Measurements from ENCODE around the gene IL17REL.
A peak's percentile ranks its signal among the peaks of the same experiment; 100 is the strongest.
"Not testable (repeated sequence)": the region's sequence is repeated elsewhere in the genome, so short reads cannot be mapped to it uniquely, and the experiment has no call there.

IL17REL gene

GRCh38 chr22:49951000-49951677, 61.4 kb downstream of the IL17REL start:
- Mint-ChIP-seq H3K4me1 (ENCODE audit: low read depth) (peaks cover 3% of the 10 kb centered on the region), H3K4me3 (no peak overlapping the region), H3K27me3 (no peaks in the 10 kb centered on the region), H3K9me3 (ENCODE audit: low read depth) (no peaks in the 10 kb centered on the region), H3K27ac (no peak overlapping the region), H3K36me3 (no peaks in the 10 kb centered on the region)

GRCh38 chr22:49950396-49950994, 62.1 kb downstream of the IL17REL start:
- H3K4me1 Mint-ChIP-seq (ENCODE audit: low read depth) = peaks cover 9% of the 10 kb centered on the region
- H3K4me3 Mint-ChIP-seq = no peak overlapping the region
- no peaks in the 10 kb centered on the region for H3K27me3 Mint-ChIP-seq
- H3K9me3 Mint-ChIP-seq (ENCODE audit: low read depth) = no peaks in the 10 kb centered on the region
- H3K27ac Mint-ChIP-seq = no peak overlapping the region
- H3K36me3 Mint-ChIP-seq = no peaks in the 10 kb centered on the region

- Mint-ChIP-seq H3K9me3 (ENCODE audit: low read depth) (no peaks in the 10 kb centered on the region), H3K36me3 (no peaks in the 10 kb centered on the region), H3K4me3 (no peak overlapping the region), H3K4me1 (ENCODE audit: low read depth) (peaks cover 11% of the 10 kb centered on the region), H3K27ac (no peak overlapping the region), H3K27me3 (no peaks in the 10 kb centered on the region)
Measured at GRCh38 chr22:49949914-49950292, 62.7 kb downstream of the IL17REL start.

- Mint-ChIP-seq H3K27ac (no peak overlapping the region), H3K36me3 (no peaks in the 10 kb centered on the region), H3K27me3 (no peaks in the 10 kb centered on the region), H3K9me3 (ENCODE audit: low read depth) (no peaks in the 10 kb centered on the region), H3K4me1 (ENCODE audit: low read depth) (peaks cover 11% of the 10 kb centered on the region), H3K4me3 (no peak overlapping the region)
Measured at GRCh38 chr22:49948958-49949913, 63.3 kb downstream of the IL17REL start.

- Mint-ChIP-seq H3K4me3 (no peak overlapping the region), H3K27me3 (no peaks in the 10 kb centered on the region), H3K36me3 (no peaks in the 10 kb centered on the region), H3K27ac (no peak overlapping the region), H3K9me3 (ENCODE audit: low read depth) (no peaks in the 10 kb centered on the region), H3K4me1 (ENCODE audit: low read depth) (peaks cover 12% of the 10 kb centered on the region)
Measured at GRCh38 chr22:49948116-49948957, 64.2 kb downstream of the IL17REL start.

GRCh38 chr22:49947296-49947622, 65.3 kb downstream of the IL17REL start:
- Mint-ChIP-seq H3K9me3 (ENCODE audit: low read depth) (no peaks in the 10 kb centered on the region), H3K4me1 (ENCODE audit: low read depth) (peaks cover 12% of the 10 kb centered on the region), H3K27me3 (no peaks in the 10 kb centered on the region), H3K36me3 (no peaks in the 10 kb centered on the region), H3K27ac (no peak overlapping the region), H3K4me3 (no peak overlapping the region)

GRCh38 chr22:49946612-49947295, 65.8 kb downstream of the IL17REL start:
- Mint-ChIP-seq H3K4me3 (no peak overlapping the region), H3K27ac (no peak overlapping the region)

GRCh38 chr22:49945042-49945794, 67.3 kb downstream of the IL17REL start:
- peaks cover 15% of the 10 kb centered on the region for H3K4me1 Mint-ChIP-seq (ENCODE audit: low read depth)
- H3K9me3 Mint-ChIP-seq (ENCODE audit: low read depth); H3K36me3 Mint-ChIP-seq; H3K4me3 Mint-ChIP-seq; H3K27me3 Mint-ChIP-seq: not testable (repeated sequence)
- H3K27ac Mint-ChIP-seq = peak overlapping the region; percentile 84

More at GRCh38 chr22:49946612-49947295, 65.8 kb downstream of the IL17REL start:
- H3K36me3 Mint-ChIP-seq = no peaks in the 10 kb centered on the region
- peaks cover 12% of the 10 kb centered on the region for H3K4me1 Mint-ChIP-seq (ENCODE audit: low read depth)
- no peaks in the 10 kb centered on the region for H3K27me3 Mint-ChIP-seq
- H3K9me3 Mint-ChIP-seq (ENCODE audit: low read depth) = no peaks in the 10 kb centered on the region
